Activated B cell treated with CpG ODN at 0.5 μM for 24 hours (primary cell): Measurements from ENCODE around the gene TRIM41. TPM values are rescaled to one million over a fixed set of nuclear protein-coding genes. Genes with fewer than 3 reads are reported as not detected.
A peak's percentile ranks its signal among the peaks of the same experiment; 100 is the strongest.

Experiments
- ATAC-seq: fragments of 200-7000 bp; cut with Tn5 transposase; one replicate; pipeline ENCODE4 v1.10.0; 2021; ENCODE audit warnings: low read depth, mild to moderate bottlenecking, moderate library complexity
- CTCF ChIA-PET: fragments of 350-600 bp; sonication (Branson Sonifier 250); formaldehyde crosslinking; loops from one replicate; lab custom pipeline; 2021; ENCODE audit warnings: antibody characterized with exemption; lab: Charles Lee
- POLR2A ChIA-PET: fragments of 350-600 bp; sonication (Branson Sonifier 250); formaldehyde crosslinking; loops from one replicate; lab custom pipeline; 2021; ENCODE audit warnings: antibody characterized with exemption; lab: Charles Lee
- DNase-seq: peaks from one replicate; pipeline ENCODE4 v3.0.0; 2022
- H3K27ac Mint-ChIP-seq: one replicate; pipeline ENCODE4 v1.8.0; 2020; ENCODE audit warnings: mixed read lengths
- H3K27me3 Mint-ChIP-seq: one replicate; pipeline ENCODE4 v1.8.0; 2021; ENCODE audit warnings: mixed read lengths
- H3K36me3 Mint-ChIP-seq: one replicate; pipeline ENCODE4 v1.8.0; 2021; ENCODE audit warnings: low read depth, mixed read lengths
- H3K4me1 Mint-ChIP-seq: one replicate; pipeline ENCODE4 v1.8.0; 2021; ENCODE audit warnings: mixed read lengths
- H3K4me3 Mint-ChIP-seq: one replicate; pipeline ENCODE4 v1.8.0; 2020; ENCODE audit warnings: mild to moderate bottlenecking, mixed read lengths
- H3K9me3 Mint-ChIP-seq: one replicate; pipeline ENCODE4 v1.8.0; 2020; ENCODE audit warnings: mixed read lengths
- intact Hi-C: fragments of 100-400 bp; cut with micrococcal nuclease; formaldehyde crosslinking; loops from one replicate; pipeline ENCODE4 v1.15.1; 2024
- total RNA-seq: library from RNA; stranded (reverse); gene quantifications from 2 replicates; pipeline ENCODE4 v1.2.3, GENCODE V29; 2022
- TF ChIP-seq, protein P1 (sequence below): fragments of 200-600 bp; IDR thresholded peaks from one replicate; pipeline ENCODE4 v1.8.0; 2022; ENCODE audit warnings: antibody characterized with exemption, mild to moderate bottlenecking

Gene TRIM41
- total RNA-seq, 1 donor from 2014 or later: 39.6 TPM

DNA sequence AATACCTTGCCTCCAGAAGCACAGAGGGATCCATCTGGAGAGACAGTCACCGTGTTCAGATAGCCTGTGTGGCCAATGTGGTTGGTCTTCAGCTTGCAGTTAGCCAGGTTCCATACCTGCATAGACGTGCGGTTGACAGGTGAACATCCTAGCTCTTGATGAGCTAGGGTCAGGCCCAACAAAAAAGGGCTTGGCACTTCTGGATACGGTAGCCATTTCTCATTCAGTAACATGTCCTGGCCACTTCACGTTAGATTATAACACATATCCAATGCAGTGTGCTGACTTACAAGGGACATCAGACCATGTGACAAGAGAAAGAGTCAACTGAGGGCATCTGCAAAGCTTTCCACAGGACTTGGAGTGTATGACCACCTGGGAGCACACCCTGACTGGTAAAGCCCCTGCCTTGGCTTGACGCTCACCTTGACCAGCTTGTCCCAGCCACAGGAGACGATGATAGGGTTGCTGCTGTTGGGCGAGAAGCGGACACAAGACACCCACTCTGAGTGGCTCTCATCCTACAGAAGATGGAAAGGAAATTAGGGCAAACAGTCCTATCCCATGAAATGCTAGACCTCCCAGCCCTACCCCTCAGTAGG lies 16.1 kb downstream of the TRIM41 start:
- no peak for ATAC-seq
- TF ChIP-seq, protein P1, sequence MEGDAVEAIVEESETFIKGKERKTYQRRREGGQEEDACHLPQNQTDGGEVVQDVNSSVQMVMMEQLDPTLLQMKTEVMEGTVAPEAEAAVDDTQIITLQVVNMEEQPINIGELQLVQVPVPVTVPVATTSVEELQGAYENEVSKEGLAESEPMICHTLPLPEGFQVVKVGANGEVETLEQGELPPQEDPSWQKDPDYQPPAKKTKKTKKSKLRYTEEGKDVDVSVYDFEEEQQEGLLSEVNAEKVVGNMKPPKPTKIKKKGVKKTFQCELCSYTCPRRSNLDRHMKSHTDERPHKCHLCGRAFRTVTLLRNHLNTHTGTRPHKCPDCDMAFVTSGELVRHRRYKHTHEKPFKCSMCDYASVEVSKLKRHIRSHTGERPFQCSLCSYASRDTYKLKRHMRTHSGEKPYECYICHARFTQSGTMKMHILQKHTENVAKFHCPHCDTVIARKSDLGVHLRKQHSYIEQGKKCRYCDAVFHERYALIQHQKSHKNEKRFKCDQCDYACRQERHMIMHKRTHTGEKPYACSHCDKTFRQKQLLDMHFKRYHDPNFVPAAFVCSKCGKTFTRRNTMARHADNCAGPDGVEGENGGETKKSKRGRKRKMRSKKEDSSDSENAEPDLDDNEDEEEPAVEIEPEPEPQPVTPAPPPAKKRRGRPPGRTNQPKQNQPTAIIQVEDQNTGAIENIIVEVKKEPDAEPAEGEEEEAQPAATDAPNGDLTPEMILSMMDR: no peak
- ChIA-PET POLR2A (interaction anchor here (0.6 to 8.8 kb wide), 5 partner anchors 15 to 448 kb away, joined by 3 to 73 read pairs (median 4); partner anchors contain the start of genes TRIM41 and TRIM52), CTCF (no interaction called here)
- Mint-ChIP-seq H3K27ac (no peak overlapping the region), H3K27me3 (no peaks in the 10 kb centered on the region), H3K4me1 (peaks cover 40% of the 10 kb centered on the region), H3K36me3 (peaks cover 92% of the 10 kb centered on the region), H3K9me3 (no peaks in the 10 kb centered on the region), H3K4me3 (no peak overlapping the region)
- intact Hi-C loops: no loop called here
- DNase-seq: no peak

DNA sequence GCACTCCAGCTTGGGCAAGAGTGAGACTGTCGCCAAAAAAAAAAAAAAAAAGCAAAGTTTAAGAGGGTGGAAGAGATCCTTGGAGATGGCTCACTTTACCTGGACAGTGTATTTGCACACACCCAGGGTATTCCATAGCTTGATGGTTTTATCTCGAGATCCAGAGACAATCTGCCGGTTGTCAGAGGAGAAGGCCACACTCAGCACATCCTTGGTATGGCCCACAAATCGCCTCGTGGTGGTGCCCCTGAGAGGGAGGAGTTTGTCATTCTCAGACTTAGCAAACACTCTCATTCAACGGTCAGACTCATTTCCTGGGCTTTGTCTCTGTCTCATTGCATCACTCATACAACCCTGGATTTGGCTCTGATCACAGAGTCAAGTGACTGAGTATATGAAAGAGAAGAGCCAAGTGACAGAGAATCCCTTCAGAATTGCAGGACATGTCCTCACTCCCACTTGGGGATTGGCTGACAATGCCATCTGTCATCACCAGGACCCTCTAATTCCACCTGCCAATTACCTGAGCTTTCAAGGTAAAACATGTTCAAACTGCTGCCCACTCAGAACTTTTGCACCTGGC lies 18.4 kb downstream of the TRIM41 start:
- Mint-ChIP-seq H3K27me3 (no peaks in the 10 kb centered on the region), H3K4me3 (peak overlapping the region; percentile 96), H3K9me3 (no peaks in the 10 kb centered on the region), H3K27ac (peak overlapping the region; percentile 98), H3K36me3 (peaks cover 76% of the 10 kb centered on the region), H3K4me1 (peaks cover 58% of the 10 kb centered on the region)
- ATAC-seq: no peak
- no peak for DNase-seq
- POLR2A ChIA-PET: interaction anchor here (0.7 to 8.8 kb wide), 4 partner anchors 17 to 60 kb away, joined by 6 to 177 read pairs (median 108); partner anchors contain the start of genes TRIM41 and TRIM52
- CTCF ChIA-PET: no interaction called here
- intact Hi-C loops: loop anchor here (5.0 kb wide), 1 partner anchor 34 kb away; the partner anchor contains the start of gene TRIM7
- TF ChIP-seq, protein P1: no peak

DNA sequence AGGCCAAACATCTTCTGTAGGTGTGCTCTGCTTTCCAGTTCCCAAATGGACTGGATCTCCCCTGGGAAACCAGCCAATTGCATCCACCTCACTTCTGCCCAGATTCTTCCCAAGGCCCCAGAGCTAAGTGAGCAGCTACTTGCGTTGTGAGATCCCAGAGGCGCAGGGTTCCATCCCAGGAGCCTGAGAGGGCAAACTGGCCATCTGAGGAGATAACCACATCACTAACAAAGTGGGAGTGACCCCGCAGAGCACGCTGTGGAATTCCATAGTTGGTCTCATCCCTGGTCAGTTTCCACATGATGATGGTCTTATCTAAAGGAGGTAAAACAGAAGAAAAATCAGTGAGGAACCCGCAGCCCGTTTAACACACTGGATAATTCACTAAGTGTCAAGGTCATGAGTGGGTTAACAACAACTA lies 19.0 kb downstream of the TRIM41 start:
- DNase-seq (no peak), ATAC-seq (no peak)
- ChIA-PET CTCF (no interaction called here), POLR2A (interaction anchor here (1.3 to 8.6 kb wide), 4 partner anchors 7 to 43 kb away, joined by 3 to 177 read pairs (median 80); partner anchors contain the start of genes TRIM41 and TRIM52)
- intact Hi-C loops: loop anchor here (5.0 kb wide), 1 partner anchor 35 kb away; the partner anchor contains the start of gene TRIM7
- H3K9me3 Mint-ChIP-seq: no peaks in the 10 kb centered on the region
- peak overlapping the region; percentile 98 for H3K27ac Mint-ChIP-seq
- H3K4me3 Mint-ChIP-seq: peak overlapping the region; percentile 96
- H3K36me3 Mint-ChIP-seq: peaks cover 70% of the 10 kb centered on the region
- TF ChIP-seq, protein P1: no peak
- H3K4me1 Mint-ChIP-seq: peaks cover 59% of the 10 kb centered on the region
- no peaks in the 10 kb centered on the region for H3K27me3 Mint-ChIP-seq

DNA sequence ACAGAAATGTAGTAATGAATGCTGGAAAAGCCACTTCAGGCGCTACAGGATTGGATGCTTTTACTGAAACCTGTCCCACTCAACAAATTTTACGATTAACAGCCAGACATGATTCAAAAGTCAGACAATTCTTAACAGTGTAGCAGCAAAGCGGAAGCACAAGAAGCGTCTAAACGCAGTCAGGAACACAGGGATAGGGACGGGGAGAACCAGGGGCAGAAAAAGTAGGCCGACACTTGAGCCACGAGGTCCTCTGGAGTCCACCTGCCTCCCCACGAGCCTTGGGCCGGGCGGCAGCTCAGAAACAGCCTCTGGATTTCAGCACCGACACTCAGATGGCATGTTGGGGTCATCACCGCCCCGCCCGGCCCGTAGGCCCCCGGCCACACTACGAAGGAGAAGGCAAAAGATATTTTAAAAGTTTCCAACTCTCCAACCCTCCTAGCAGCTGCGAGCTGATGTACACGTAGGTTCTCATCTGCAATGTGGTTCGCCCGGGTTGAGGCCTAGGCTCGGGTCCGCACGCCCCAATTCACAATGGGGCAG lies 20.0 kb downstream of the TRIM41 start:
- Mint-ChIP-seq H3K9me3 (no peaks in the 10 kb centered on the region), H3K27ac (peak overlapping the region; percentile 98), H3K27me3 (no peaks in the 10 kb centered on the region), H3K4me3 (peak overlapping the region; percentile 96), H3K36me3 (peaks cover 62% of the 10 kb centered on the region), H3K4me1 (peaks cover 69% of the 10 kb centered on the region)
- TF ChIP-seq, protein P1: no peak
- ChIA-PET POLR2A (interaction anchor here (0.8 to 8.6 kb wide), 10 partner anchors 8 to 433 kb away, joined by 3 to 177 read pairs (median 9); partner anchors contain the start of genes TRIM41, TRIM52 and ZFP62), CTCF (interaction anchor here (2.1 kb wide), 1 partner anchor 19 kb away, joined by 7 read pairs; no protein-coding TSS in a partner anchor)
- no peak for DNase-seq
- peak; percentile 2 for ATAC-seq
- intact Hi-C loops: loop anchor here (1.0 to 5.0 kb wide), 3 partner anchors 20 to 55 kb away; partner anchors contain the start of genes TRIM41 and TRIM7
